Neural cell (in vitro differentiated cells): ENCODE measurements around the gene FAM83F.

ENCODE experiments used
- CTCF ChIP-seq: fragments of 450-650 bp; IDR thresholded peaks from 2 replicates; pipeline ENCODE4 v1.5.1; 2014; ENCODE audit warnings: antibody characterized with exemption, mild to moderate bottlenecking, moderate library complexity; ENCODE audit not compliant: poor library complexity, severe bottlenecking
- EZH2 ChIP-seq: fragments of 200-600, 300-800 bp; shearing (Covaris generic), sonication (generic); IDR thresholded peaks from 2 replicates; pipeline ENCODE4 v1.6.1; 2014; ENCODE audit warnings: antibody characterized with exemption, low read length, borderline replicate concordance, mild to moderate bottlenecking; ENCODE audit not compliant: insufficient read depth, poor library complexity, severe bottlenecking
- POLR2AphosphoS5 ChIP-seq: IDR thresholded peaks from 2 replicates; pipeline ENCODE4 v1.6.1; 2012

- TF ChIP-seq CTCF (no peak), EZH2 (no peak), POLR2AphosphoS5 (no peak)
Observed at GRCh38 chr22:40054486-40054885, 59.7 kb downstream of the FAM83F start.
